ENCODE results near the gene CTH. TPM values are rescaled to one million over a fixed set of nuclear protein-coding genes. Genes with fewer than 3 reads are reported as not detected.
"Not testable (repeated sequence)": the region's sequence is repeated elsewhere in the genome, so short reads cannot be mapped to it uniquely, and the experiment has no call there.

Gene CTH
- total RNA-seq, 3 donors from 2014 or later (not counting 1 experiment from before 2014, with no cell fraction given): 3.0 to 7.6 (median 3.6) TPM

DNA sequence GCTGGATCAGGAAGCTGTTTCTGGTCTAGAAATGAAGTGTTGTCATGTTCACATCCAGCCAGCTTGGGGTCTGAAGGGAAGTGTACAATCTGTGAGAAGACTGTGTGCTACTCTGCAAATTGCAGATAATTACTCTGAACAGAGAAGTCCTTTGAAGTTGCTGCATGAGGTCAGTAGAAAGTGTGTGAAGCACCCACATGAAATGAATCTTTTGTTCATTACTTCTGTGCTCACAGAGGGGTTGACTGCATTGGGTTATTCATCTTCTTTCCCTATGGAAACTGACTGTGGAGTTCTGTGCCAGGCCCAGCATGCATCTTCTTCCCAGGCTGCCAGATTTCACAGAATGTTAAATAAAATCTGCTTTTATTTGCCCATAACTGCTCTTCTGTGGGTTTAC, 47.1 kb downstream of the CTH start:
- H3K4me3 Mint-ChIP-seq: no peak overlapping the region
- H3K27me3 Mint-ChIP-seq (ENCODE audit: low read depth in 2 of 2): peaks cover 4 to 10% of the 10 kb centered on the region in 2 donors
- DNase-seq (no peak), ATAC-seq (no peak)
- intact Hi-C loops (cut with micrococcal nuclease): no loop called here
- no peaks in the 10 kb centered on the region for H3K36me3 ChIP-seq (ENCODE audit: control insufficient read depth, insufficient read depth, low read length)
- TF ChIP-seq, protein P1, sequence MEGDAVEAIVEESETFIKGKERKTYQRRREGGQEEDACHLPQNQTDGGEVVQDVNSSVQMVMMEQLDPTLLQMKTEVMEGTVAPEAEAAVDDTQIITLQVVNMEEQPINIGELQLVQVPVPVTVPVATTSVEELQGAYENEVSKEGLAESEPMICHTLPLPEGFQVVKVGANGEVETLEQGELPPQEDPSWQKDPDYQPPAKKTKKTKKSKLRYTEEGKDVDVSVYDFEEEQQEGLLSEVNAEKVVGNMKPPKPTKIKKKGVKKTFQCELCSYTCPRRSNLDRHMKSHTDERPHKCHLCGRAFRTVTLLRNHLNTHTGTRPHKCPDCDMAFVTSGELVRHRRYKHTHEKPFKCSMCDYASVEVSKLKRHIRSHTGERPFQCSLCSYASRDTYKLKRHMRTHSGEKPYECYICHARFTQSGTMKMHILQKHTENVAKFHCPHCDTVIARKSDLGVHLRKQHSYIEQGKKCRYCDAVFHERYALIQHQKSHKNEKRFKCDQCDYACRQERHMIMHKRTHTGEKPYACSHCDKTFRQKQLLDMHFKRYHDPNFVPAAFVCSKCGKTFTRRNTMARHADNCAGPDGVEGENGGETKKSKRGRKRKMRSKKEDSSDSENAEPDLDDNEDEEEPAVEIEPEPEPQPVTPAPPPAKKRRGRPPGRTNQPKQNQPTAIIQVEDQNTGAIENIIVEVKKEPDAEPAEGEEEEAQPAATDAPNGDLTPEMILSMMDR (IDR thresholded peaks at IDR 0.05): no peak
- H3K27ac ChIP-seq (ENCODE audit: low read length): no peak overlapping the region
- no peaks in the 10 kb centered on the region for H3K4me1 ChIP-seq (ENCODE audit: control insufficient read depth, insufficient read depth, low read length)
- H3K9me3 Mint-ChIP-seq: no peaks in the 10 kb centered on the region
- no peaks in the 10 kb centered on the region for H3K27me3 ChIP-seq (ENCODE audit: control insufficient read depth, insufficient read depth, low read length)
- H3K36me3 Mint-ChIP-seq: no peaks in the 10 kb centered on the region
- no peak overlapping the region for H3K4me3 ChIP-seq (ENCODE audit: low read length)
- no peaks in the 10 kb centered on the region for H3K4me1 Mint-ChIP-seq
- no peak overlapping the region for H3K27ac Mint-ChIP-seq
- H3K9me3 ChIP-seq (ENCODE audit: control insufficient read depth, insufficient read depth, low read length): no peaks in the 10 kb centered on the region

DNA sequence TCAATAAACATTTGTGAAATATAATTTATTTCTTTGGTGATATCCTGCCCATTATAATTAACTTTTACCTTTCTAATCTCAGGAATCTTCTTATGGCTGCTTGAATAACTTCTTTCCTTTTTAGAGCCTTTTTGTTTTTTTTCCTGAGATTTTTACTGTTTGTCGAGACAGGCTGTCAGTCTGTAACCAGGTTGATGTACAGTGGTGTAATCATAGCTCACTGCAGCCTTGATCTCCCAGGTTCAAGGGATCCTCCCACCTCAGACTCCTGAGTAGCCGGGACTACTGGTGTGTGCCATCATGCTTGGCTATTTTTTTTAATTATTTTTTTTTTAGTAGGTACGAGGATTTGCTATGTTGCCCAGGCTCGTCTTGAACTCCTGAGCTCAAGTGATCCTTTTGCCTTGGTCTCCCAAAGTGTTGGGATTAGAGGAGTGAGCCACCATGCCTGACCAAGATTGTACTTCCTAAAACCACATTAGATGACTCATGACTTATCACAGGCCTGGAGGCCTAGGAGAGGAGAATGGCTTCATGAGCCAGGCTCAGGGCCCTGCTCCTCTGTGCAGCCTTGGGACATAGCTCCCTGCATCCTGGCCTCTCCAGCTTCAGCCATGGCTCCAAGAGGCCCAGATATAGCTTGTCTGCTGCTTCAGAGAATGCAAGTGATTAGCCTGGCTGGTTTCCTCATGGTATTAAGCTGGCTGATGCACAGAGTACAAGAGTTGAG, 48.6 kb downstream of the CTH start:
- H3K27ac Mint-ChIP-seq: no peak overlapping the region

DNA sequence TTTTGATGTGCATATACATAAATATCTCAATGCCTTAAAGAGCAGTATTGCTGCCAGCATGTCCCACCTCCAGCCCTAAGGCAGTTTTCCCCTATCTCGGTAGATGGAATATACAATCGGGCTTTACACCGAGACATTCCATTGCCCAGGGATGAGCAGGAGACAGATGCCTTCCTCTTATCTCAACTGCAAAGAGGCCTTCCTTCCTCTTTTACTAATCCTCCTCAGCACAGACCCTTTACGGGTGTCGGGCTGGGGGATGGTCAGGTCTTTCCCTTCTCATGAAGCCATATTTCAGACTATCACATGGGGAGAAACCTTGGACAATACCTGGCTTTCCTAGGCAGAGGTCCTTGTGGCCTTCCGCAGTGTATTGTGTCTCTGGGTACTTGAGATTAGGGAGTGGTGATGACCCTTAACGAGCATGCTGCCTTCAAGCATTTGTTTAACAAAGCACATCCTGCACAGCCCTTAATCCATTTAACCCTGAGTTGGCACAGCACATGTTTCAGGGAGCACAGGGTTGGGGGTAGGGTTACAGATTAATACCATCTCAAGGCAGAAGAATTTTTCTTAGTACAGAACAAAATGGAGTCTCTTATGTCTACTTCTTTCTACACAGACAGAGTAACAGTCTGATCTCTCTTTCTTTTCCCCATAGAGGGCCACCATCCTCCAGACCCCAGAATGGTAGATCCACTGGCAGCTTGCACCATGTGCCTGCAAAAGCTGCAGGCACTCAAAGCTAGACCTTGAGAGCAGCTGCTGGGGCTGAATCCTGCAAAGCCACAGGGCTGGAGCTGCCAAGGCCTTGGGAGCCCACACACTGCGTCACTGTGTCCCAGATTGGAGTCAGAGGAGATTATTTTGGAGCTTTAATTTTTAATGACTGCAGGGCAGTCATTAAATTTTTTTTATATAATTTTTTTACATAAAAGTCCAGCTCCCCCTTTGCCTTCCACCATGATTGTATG, 50.0 kb downstream of the CTH start:
- H3K9me3 ChIP-seq (ENCODE audit: control insufficient read depth, insufficient read depth, low read length); ATAC-seq; H3K9me3 Mint-ChIP-seq; intact Hi-C loops (cut with micrococcal nuclease); H3K4me3 Mint-ChIP-seq; H3K4me1 ChIP-seq (ENCODE audit: control insufficient read depth, insufficient read depth, low read length); H3K27ac Mint-ChIP-seq; H3K27ac ChIP-seq (ENCODE audit: low read length); H3K4me3 ChIP-seq (ENCODE audit: low read length); H3K36me3 Mint-ChIP-seq; DNase-seq; H3K27me3 ChIP-seq (ENCODE audit: control insufficient read depth, insufficient read depth, low read length); H3K27me3 Mint-ChIP-seq (ENCODE audit: low read depth in 2 of 2); H3K36me3 ChIP-seq (ENCODE audit: control insufficient read depth, insufficient read depth, low read length); H3K4me1 Mint-ChIP-seq: not testable (repeated sequence)
- 88% methylated on average over 3 of the region's 8 CpGs for WGBS (ENCODE audit: insufficient coverage)

More for the DNA sequence above, 48.6 kb downstream of the CTH start:
- Mint-ChIP-seq H3K9me3 (peaks cover 0 to 2% of the 10 kb centered on the region in 2 donors), H3K27me3 (ENCODE audit: low read depth in 2 of 2) (peaks cover 4 to 10% of the 10 kb centered on the region in 2 donors), H3K36me3 (no peaks in the 10 kb centered on the region), H3K4me1 (no peaks in the 10 kb centered on the region), H3K4me3 (no peak overlapping the region)
- intact Hi-C loops (cut with micrococcal nuclease): no loop called here
- TF ChIP-seq, protein P1 (IDR thresholded peaks at IDR 0.05): no peak
- 91% methylated on average over 4 of the region's 4 CpGs for WGBS (ENCODE audit: insufficient coverage)
- ATAC-seq (no peak), DNase-seq (no peak)
- H3K27me3 ChIP-seq (ENCODE audit: control insufficient read depth, insufficient read depth, low read length): no peaks in the 10 kb centered on the region
- no peak overlapping the region for H3K27ac ChIP-seq (ENCODE audit: low read length)
- no peaks in the 10 kb centered on the region for H3K4me1 ChIP-seq (ENCODE audit: control insufficient read depth, insufficient read depth, low read length)
- no peaks in the 10 kb centered on the region for H3K36me3 ChIP-seq (ENCODE audit: control insufficient read depth, insufficient read depth, low read length)
- H3K4me3 ChIP-seq (ENCODE audit: low read length): no peak overlapping the region
- no peaks in the 10 kb centered on the region for H3K9me3 ChIP-seq (ENCODE audit: control insufficient read depth, insufficient read depth, low read length)

DNA sequence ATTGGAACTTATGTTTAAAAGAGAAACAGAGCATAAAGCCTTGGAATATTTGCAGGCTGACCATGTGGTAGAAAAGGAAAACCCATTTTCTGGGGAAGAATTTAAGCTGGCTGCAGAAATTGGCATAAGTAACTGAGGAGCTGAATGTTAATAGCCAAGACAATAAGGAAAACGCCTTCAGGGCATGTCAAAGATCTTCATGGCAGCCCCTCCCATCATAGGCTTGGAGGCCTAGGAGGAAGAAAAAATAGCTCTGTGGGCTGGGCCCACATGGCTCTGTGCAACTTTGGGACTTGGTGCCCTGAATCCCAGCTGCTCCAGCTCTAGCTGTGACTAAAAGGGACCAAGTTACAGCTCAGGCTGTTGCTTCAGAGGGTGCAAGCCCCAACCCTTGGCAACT, 51.5 kb downstream of the CTH start:
- Mint-ChIP-seq H3K36me3 (no peaks in the 10 kb centered on the region), H3K9me3 (peaks cover 0 to 2% of the 10 kb centered on the region in 2 donors), H3K27ac (no peak overlapping the region), H3K4me3 (no peak overlapping the region), H3K4me1 (no peaks in the 10 kb centered on the region), H3K27me3 (ENCODE audit: low read depth in 2 of 2) (peaks cover 8 to 12% of the 10 kb centered on the region in 2 donors)
- Histone ChIP-seq H3K27ac (ENCODE audit: low read length) (no peak overlapping the region), H3K4me1 (ENCODE audit: control insufficient read depth, insufficient read depth, low read length) (no peaks in the 10 kb centered on the region), H3K9me3 (ENCODE audit: control insufficient read depth, insufficient read depth, low read length) (no peaks in the 10 kb centered on the region), H3K36me3 (ENCODE audit: control insufficient read depth, insufficient read depth, low read length) (no peaks in the 10 kb centered on the region), H3K27me3 (ENCODE audit: control insufficient read depth, insufficient read depth, low read length) (no peaks in the 10 kb centered on the region), H3K4me3 (ENCODE audit: low read length) (no peak overlapping the region)
- WGBS (ENCODE audit: insufficient coverage): 81% methylated on average over 1 of the region's 1 CpG
- ATAC-seq: no peak
- no peak for DNase-seq
- TF ChIP-seq, protein P1 (IDR thresholded peaks at IDR 0.05): no peak
- intact Hi-C loops (cut with micrococcal nuclease): no loop called here
